ENCODE results near the gene KMT5B. TPM values are rescaled to one million over a fixed set of nuclear protein-coding genes. Genes with fewer than 3 reads are reported as not detected.

The KMT5B gene
- polyA plus RNA-seq, 2 of the 4 experiments (the other 2 are of a cell fraction), result 15.2 to 27.1 TPM

DNA sequence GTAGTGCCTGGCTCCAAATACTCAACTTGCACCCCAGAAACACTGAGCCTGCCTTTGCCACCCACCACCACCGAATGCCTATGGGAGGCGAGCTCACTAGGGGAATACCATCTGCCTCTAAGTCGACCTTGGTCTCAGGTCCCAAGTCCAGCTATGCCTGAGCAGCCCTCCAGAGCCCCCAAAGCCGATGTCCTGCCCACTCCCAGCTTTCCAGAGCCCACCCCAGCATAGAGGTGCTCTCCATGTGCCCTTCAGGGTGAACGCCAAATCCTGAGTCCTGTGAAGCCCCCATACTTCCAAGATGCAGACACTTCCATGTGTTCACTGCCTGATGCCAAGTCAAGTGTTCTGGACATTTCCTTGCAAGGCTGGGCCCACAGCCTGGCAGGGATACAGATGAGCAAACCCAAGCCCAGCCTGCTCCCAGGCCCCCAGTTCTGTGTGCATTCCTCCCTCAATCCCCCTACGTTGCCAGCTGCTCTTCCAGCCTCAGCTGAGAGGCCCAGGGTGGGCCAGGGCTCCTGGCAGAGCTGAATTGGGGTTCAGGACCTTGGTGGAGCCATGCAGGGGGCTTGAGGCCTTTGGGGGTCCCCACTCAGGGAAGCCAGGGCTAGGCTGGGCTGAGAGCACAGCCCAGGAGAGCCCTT is 2.6 kb upstream of the KMT5B start (continued):
- TF ChIP-seq, protein P1, sequence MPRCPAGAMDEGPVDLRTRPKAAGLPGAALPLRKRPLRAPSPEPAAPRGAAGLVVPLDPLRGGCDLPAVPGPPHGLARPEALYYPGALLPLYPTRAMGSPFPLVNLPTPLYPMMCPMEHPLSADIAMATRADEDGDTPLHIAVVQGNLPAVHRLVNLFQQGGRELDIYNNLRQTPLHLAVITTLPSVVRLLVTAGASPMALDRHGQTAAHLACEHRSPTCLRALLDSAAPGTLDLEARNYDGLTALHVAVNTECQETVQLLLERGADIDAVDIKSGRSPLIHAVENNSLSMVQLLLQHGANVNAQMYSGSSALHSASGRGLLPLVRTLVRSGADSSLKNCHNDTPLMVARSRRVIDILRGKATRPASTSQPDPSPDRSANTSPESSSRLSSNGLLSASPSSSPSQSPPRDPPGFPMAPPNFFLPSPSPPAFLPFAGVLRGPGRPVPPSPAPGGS (IDR thresholded peaks at IDR 0.05), result no peak
- TF ChIP-seq ZFP36 (IDR thresholded peaks at IDR 0.05; ENCODE audit: borderline replicate concordance, partially characterized antibody) (no peak), CBX8 (IDR thresholded peaks at IDR 0.05) (no peak), CHD4 (IDR thresholded peaks at IDR 0.05; ENCODE audit: borderline replicate concordance) (no peak), POLR2A (IDR thresholded peaks at IDR 0.05; ENCODE audit: low read length) (no peak), MAZ (IDR thresholded peaks at IDR 0.05; ENCODE audit: borderline replicate concordance, low read depth, low read length) (no peak)
- TF ChIP-seq, protein P2, sequence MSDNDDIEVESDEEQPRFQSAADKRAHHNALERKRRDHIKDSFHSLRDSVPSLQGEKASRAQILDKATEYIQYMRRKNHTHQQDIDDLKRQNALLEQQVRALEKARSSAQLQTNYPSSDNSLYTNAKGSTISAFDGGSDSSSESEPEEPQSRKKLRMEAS (IDR thresholded peaks at IDR 0.05), result no peak

DNA sequence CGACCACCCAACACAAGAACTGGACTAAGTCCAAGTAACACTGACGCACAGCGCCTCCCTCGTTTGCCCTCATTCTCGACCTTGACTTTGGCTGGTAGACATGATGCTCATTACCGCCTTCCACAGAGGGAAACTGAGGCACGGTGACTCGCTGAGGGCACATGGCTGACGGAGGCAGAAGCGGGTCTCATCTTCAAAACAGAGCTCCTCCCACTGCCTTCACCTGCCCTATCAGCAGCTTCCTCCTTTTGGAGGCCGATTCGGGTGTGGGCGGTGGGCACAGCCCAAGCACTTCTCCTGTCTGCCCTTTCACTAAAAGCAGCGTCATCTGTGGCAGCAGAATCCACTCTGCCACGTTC is 2.0 kb upstream of the KMT5B start:
- no peak for FAIRE-seq
- TF ChIP-seq RCOR1 (IDR thresholded peaks at IDR 0.05; ENCODE audit: low read depth, low read length), result no peak
- no peak for TF ChIP-seq HDAC2 (IDR thresholded peaks at IDR 0.05)
- TF ChIP-seq RARB (CRISPR knock-in tag; IDR thresholded peaks at IDR 0.05), result no peak
- no peak for TF ChIP-seq ZNF302 (CRISPR knock-in tag; IDR thresholded peaks at IDR 0.05)
- TF ChIP-seq, protein P3, sequence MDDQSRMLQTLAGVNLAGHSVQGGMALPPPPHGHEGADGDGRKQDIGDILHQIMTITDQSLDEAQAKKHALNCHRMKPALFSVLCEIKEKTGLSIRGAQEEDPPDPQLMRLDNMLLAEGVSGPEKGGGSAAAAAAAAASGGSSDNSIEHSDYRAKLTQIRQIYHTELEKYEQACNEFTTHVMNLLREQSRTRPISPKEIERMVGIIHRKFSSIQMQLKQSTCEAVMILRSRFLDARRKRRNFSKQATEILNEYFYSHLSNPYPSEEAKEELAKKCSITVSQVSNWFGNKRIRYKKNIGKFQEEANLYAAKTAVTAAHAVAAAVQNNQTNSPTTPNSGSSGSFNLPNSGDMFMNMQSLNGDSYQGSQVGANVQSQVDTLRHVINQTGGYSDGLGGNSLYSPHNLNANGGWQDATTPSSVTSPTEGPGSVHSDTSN (IDR thresholded peaks at IDR 0.05), result no peak
- TF ChIP-seq EHF (CRISPR knock-in tag; IDR thresholded peaks at IDR 0.05), result no peak
- TF ChIP-seq BHLHE40 (IDR thresholded peaks at IDR 0.05; ENCODE audit: low read depth, low read length), result no peak
- no peak for TF ChIP-seq FOSB (CRISPR knock-in tag; IDR thresholded peaks at IDR 0.05)
- no peak for TF ChIP-seq TFCP2L1 (CRISPR knock-in tag; IDR thresholded peaks at IDR 0.05)
- TF ChIP-seq ZC3H11A (IDR thresholded peaks at IDR 0.05), result no peak
- TF ChIP-seq, protein P4, sequence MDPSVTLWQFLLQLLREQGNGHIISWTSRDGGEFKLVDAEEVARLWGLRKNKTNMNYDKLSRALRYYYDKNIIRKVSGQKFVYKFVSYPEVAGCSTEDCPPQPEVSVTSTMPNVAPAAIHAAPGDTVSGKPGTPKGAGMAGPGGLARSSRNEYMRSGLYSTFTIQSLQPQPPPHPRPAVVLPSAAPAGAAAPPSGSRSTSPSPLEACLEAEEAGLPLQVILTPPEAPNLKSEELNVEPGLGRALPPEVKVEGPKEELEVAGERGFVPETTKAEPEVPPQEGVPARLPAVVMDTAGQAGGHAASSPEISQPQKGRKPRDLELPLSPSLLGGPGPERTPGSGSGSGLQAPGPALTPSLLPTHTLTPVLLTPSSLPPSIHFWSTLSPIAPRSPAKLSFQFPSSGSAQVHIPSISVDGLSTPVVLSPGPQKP (IDR thresholded peaks at IDR 0.05; ENCODE audit: low read depth, low read length), result no peak
- TF ChIP-seq, protein P5, sequence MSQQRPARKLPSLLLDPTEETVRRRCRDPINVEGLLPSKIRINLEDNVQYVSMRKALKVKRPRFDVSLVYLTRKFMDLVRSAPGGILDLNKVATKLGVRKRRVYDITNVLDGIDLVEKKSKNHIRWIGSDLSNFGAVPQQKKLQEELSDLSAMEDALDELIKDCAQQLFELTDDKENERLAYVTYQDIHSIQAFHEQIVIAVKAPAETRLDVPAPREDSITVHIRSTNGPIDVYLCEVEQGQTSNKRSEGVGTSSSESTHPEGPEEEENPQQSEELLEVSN (IDR thresholded peaks at IDR 0.05; ENCODE audit: borderline replicate concordance, low read depth), result no peak
- TF ChIP-seq, protein P1 (IDR thresholded peaks at IDR 0.05), result no peak
- TF ChIP-seq ESRRA (IDR thresholded peaks at IDR 0.05; ENCODE audit: borderline replicate concordance, low read length), result no peak
- TF ChIP-seq CHD4 (IDR thresholded peaks at IDR 0.05; ENCODE audit: borderline replicate concordance), result no peak
- TF ChIP-seq RNF2 (IDR thresholded peaks at IDR 0.05; ENCODE audit: borderline replicate concordance, low read depth), result no peak
- no peak overlapping the region for H3K4me2 ChIP-seq
- no peaks in the 10 kb centered on the region for H3K9me3 ChIP-seq
- no peak overlapping the region for H3K4me3 ChIP-seq
- H3K4me1 ChIP-seq, result peaks cover 12% of the 10 kb centered on the region
- no peak for ATAC-seq
- no peak overlapping the region for H3K27ac ChIP-seq
- ChIA-PET CTCF (interaction anchor here (1.1 to 3.9 kb wide), 6 partner anchors 8 to 206 kb away, joined by 3 to 20 read pairs (median 4); no protein-coding TSS in a partner anchor), POLR2A (interaction anchor here (1.0 kb wide), 1 partner anchor 57 kb away, joined by 4 read pairs; the partner anchor contains the start of gene C11orf24)
- no peak for DNase-seq (ENCODE audit: low read depth in 1 of 2, low spot score in 1 of 2)
- 89% methylated on average over 15 of the region's 15 CpGs for WGBS (ENCODE audit: missing lambda C conversion rate)
